SK-N-MC (cell line): ENCODE measurements around the gene TTLL11.

Source experiments
- EZH2 ChIP-seq: fragments of 200-600 bp; sonication (generic); IDR thresholded peaks from one replicate; pipeline ENCODE4 v1.6.1; 2017; ENCODE audit warnings: antibody characterized with exemption
- FOXP2 ChIP-seq: optimal IDR thresholded peaks from 2 replicates; pipeline ENCODE3; 2011; ENCODE audit warnings: mild to moderate bottlenecking, moderate library complexity; ENCODE audit not compliant: insufficient read depth; ENCODE audit errors: extremely low read length, control extremely low read depth
- POLR2AphosphoS5 ChIP-seq: IDR thresholded peaks from 2 replicates; pipeline ENCODE4 v1.6.1; 2012; ENCODE audit warnings: mild to moderate bottlenecking, low read depth, low read length, borderline replicate concordance

DNA sequence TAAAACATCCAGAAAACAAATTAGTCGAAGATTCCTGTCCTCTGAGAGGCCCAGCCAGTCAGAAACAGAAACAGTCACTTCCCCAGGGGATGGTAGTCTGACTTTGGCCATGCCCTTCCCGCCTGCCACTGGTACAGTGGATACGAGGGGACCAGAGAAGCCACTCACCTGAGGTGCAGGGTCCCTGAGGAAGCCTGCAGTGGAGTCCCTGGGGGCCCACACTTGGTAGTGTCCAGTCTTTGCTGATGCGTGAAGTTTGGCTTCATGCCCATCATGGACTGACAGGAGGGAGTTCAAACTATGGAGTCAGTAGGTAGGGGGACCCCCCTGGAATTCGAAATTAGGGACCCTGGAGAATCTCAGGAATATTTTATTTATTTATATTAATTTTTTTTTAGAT is 294.2 kb downstream of the TTLL11 start:
- TF ChIP-seq POLR2AphosphoS5 (no peak), EZH2 (no peak), FOXP2 (no peak)
